NB4 (cell line): ENCODE measurements around the gene CLHC1.
A peak's percentile ranks its signal among the peaks of the same experiment; 100 is the strongest.

ENCODE experiments used
- DNase-seq: peaks from one replicate; pipeline ENCODE4 v3.0.0; 2010; ENCODE audit warnings: low read depth
- H3K4me3 ChIP-seq: one replicate; pipeline ENCODE4 v1.5.1; 2011; ENCODE audit warnings: mild to moderate bottlenecking, low read depth, low read length, moderate library complexity
- CTCF ChIP-seq: IDR thresholded peaks from one replicate; pipeline ENCODE4 v1.5.1; 2012; ENCODE audit warnings: low read depth, low read length
- MAX ChIP-seq: IDR thresholded peaks from 2 replicates; pipeline ENCODE4 v1.6.1; 2011; ENCODE audit warnings: low read depth, low read length
- MYC ChIP-seq: IDR thresholded peaks from 2 replicates; pipeline ENCODE4 v1.6.1; 2011; ENCODE audit warnings: low read depth, low read length
- POLR2A ChIP-seq: IDR thresholded peaks from 2 replicates; pipeline ENCODE4 v1.6.1; 2011; ENCODE audit warnings: mild to moderate bottlenecking; ENCODE audit not compliant: insufficient read length; ENCODE audit errors: extremely low read depth

Gene CLHC1

GRCh38 chr2:55165626-55166025 is 66.5 kb downstream of the CLHC1 start:
- H3K4me3 ChIP-seq, result no peak overlapping the region
- DNase-seq, result peak; percentile 33
- TF ChIP-seq MAX (no peak), CTCF (no peak), MYC (no peak), POLR2A (no peak)

- TF ChIP-seq POLR2A, result no peak
- no peak for DNase-seq
- H3K4me3 ChIP-seq, result no peak overlapping the region
Measured at GRCh38 chr2:55164534-55165480, 67.3 kb downstream of the CLHC1 start.

- no peak for DNase-seq
- H3K4me3 ChIP-seq, result no peak overlapping the region
- TF ChIP-seq MYC (no peak), MAX (no peak), POLR2A (no peak), CTCF (no peak)
Measured at GRCh38 chr2:55163941-55164390, 68.1 kb downstream of the CLHC1 start.

GRCh38 chr2:55163274-55163721 is 68.8 kb downstream of the CLHC1 start:
- no peak overlapping the region for H3K4me3 ChIP-seq
- no peak for TF ChIP-seq CTCF
- TF ChIP-seq MYC, result no peak
- TF ChIP-seq POLR2A, result no peak
- no peak for TF ChIP-seq MAX
- DNase-seq, result no peak

GRCh38 chr2:55162284-55163006 is 69.6 kb downstream of the CLHC1 start:
- DNase-seq, result no peak
- H3K4me3 ChIP-seq, result no peak overlapping the region
- TF ChIP-seq MAX, result no peak
- no peak for TF ChIP-seq MYC
- no peak for TF ChIP-seq POLR2A
- TF ChIP-seq CTCF, result no peak
